Activated CD4-positive, alpha-beta T cell treated with anti-CD3 and anti-CD28 coated beads, Interleukin-2, Interleukin-4, amounts not matched to agents 100 ng/mL and 50 ng/mL, durations not matched to agents 16 hours and 8 hours (primary cell): Measurements from ENCODE around the gene RPS6KB1.
"Not testable (repeated sequence)": the region's sequence is repeated elsewhere in the genome, so short reads cannot be mapped to it uniquely, and the experiment has no call there.

Source experiments
- DNase-seq: peaks from one replicate; pipeline ENCODE4 v3.0.0-alpha.2; 2020; ENCODE audit warnings: low spot score

The RPS6KB1 gene

DNA sequence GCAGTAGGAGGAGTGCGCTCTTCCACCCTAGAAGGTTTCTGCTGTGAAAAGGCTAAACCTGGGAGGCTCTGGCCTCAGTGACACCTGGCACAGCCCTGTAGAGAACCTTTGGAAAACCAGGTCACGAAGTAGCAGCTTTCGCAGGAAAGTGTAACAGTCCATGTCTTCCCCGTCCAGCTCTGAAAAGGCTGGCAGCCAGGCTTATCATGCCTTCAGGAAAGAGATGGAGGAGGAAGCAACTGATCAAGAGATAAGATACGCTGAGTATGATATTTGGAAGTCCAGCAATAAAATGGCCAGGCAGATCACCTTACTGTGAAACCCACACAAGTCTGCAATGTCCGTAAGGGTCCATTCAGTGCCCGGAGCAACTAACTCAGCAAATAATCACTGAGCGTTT is 22.4 kb upstream of the RPS6KB1 start:
- DNase-seq = no peak

DNA sequence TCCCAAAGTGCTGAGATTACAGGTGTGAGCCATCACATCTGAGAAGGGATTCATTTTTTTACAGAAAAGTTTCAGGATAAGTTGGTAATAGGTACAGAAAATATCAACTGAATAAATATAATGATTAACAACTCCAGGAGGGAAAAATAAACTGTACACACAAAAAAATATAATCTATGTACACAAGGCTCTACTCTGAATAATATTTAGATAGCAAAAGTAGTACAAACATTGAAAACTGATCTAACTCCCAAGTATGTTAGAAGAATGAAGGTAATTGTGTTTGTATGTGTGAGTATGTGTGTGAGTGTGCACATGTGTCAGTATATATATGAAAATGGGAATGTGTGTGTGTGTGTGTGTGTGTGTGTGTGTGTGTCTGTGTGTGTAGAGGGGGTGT is 20.6 kb upstream of the RPS6KB1 start:
- no peak for DNase-seq

DNA sequence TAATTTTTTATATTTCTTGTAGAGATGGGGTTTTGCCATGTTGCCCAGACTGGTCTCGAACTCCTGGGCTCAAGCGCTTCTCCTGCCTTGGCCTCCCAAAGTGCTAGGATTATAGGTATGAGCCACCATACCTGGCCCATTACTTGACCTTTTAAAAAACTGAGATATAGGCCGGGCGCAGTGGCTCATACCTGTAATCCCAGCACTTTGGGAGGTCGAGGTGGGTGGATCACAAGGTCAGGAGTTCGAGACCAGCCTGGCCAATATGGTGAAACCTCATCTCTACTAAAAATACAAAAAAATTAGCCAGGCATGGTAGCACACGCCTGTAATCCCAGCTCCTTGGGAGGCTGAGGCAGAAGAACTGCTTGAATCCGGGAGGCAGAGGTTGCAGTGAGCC is 19.5 kb upstream of the RPS6KB1 start:
- not testable (repeated sequence) for DNase-seq

DNA sequence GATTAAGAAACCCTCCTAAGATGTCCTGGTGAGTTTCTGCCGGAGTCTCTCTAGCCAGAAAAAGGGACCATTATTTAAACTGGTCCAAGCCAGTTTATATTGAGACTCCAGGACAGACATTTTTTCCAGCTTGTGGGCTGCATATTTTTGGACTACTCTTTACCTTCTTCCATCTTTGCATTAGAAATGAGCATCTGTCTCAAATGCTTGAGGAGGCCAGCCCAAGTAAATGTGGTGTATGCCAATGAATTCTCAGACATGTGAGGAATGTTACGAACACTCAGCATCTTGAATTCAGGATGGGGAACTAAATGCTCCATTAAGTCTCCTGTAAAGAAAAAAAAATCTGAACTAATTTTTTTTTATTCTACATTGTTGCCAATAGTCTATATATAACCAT is 18.5 kb upstream of the RPS6KB1 start:
- DNase-seq = no peak

DNA sequence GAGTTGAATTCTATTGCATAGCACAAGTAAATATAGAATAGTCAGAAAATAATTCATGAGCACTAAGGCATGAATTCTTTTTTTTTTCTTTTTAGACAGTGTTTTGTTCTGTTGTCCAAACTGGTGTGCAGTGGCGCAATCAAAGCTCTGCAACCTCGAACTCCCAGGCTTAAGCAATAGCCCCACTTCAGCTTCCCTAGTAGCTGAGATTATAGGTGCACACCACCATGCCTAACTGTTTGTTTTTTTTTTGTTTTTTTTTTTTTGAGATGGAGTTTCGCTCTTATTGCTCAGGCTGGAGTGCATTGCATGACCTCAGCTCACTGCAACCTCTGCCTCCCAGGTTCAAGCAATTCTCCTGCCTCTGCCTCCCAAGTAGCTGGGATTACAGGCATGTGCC is 16.8 kb upstream of the RPS6KB1 start:
- no peak for DNase-seq

DNA sequence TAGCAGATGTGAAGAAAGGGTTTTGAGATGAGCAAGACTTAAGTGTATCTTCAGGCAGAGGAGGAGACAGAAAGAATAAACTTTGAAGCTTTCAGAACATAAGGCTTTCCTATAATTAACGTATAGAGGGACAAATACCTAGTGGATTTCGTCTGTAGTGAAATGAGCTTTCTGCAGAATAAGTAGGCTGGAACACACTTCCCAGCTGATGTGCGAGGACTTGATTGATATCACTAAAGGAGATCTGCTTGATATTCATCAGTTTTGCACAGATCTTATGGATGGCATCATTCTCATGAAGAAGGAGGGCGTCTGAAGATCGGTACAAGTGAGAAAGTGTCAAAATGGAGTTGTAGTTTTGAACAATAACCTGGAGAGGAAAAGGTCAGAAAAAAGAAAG is 15.0 kb upstream of the RPS6KB1 start:
- DNase-seq = no peak

DNA sequence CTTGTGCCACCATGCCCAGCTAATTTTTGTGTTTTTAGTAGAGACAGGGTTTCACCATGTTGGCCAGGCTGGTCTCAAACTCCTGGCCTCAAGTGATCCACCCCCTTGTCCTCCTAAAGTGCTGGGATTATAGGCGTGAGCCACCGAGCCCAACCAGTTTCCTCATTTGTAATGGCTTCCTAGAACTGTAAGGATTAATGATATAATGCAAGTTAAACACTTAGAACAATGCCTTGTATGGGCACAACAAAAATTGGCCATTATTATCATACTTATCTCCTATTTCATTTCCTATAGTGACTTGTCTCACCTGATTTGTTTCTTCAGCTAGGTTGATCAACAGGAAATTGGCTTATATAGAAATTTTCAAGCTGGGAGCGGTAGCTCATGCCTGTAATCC is 14.3 kb upstream of the RPS6KB1 start:
- DNase-seq = no peak

DNA sequence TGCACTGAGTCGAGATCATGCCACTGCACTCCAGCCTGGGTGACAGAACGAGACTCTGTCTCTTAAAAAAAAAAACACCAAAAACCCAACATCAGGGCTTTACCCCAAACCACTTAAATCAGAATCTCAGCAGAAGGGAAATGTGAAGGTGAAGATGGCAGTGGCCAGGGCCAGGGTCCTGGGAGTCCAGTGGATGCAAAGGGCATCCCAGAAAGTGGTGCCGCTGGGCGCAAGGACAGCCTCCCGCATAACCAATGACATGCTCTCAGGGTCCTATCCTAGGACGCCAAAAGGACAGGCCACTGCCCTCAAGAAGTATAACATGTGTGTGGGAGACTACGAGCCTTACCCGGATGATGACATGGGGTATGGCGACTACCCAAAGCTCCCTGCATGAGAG is 8.1 kb upstream of the RPS6KB1 start:
- DNase-seq = no peak

DNA sequence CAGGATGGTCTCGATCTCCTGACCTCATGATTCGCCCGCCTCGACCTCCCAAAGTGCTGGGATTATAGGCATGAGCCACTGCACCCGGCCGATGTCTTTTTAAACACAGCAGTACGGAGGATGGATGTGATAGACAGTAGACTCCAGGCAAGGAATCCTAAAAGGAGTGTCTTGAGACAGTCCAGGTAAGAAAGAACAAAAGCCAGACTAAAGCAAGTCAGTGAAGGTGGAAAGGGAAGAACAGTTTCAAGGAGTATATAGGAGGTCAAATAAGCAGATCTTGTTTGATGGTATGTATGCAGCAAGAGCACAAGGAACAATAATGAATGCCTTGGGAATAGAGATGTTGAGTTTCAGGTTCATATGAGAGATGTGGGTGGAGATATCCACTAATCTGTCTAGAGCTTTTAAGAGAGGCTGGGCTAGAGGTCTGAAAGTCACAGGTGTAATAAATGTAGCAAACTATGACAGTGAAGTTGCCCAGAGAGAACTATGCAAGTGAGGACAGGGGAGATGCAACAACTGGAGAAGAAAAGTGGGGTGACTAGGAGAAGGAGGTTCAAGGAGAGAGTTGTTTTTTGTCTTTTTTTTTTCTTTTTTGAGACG is 4.7 kb upstream of the RPS6KB1 start:
- no peak for DNase-seq

DNA sequence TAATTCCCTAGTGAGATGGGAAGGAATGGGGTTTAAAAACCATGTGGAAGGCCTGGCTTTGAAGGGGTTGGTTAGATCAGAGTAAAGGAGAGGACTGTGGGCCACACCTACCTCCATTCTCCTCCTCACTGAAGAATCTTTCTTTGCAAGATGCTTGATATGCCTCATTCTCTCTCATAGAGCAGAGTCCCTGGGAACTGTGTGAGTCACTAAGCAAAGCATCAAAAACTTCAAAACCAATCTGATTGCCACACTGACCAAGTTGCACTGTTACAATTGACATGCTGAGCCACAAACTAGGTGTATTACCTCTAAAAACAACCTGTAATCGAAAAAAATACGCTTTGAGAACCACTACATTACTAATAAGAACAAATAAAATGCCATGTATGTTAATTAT is 2.2 kb upstream of the RPS6KB1 start:
- no peak for DNase-seq

DNA sequence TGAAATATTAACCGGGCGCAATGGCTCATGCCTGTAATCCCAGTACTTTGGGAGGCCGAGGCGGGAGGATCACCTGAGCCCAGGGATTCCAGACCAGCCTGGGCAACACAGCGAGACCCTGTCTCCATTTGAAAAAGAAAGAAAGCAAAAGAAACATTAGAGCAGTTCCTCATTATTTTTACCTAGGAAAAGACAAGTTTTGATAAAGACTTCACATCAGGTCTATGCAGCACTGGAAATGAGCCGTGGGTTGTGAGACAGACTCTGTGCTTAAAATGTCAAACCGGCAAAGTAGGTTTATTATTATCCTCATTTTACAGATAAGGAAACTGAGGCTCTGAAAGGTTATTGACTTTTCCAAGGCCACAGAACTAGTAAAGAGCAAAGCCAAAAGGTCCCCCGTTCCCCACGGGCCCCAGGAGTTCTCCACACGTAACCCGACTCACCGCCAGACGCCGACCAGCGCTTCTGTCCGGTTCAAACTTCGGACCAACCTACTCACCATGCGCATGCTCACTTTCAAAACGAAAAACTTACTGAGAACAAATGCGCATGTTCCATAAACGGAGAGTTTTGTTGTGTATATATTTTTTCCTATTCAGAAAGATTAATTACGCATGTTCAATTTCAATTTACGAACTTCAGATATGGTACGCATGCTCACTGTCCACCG is 534 bp upstream of the RPS6KB1 start:
- no peak for DNase-seq

DNA sequence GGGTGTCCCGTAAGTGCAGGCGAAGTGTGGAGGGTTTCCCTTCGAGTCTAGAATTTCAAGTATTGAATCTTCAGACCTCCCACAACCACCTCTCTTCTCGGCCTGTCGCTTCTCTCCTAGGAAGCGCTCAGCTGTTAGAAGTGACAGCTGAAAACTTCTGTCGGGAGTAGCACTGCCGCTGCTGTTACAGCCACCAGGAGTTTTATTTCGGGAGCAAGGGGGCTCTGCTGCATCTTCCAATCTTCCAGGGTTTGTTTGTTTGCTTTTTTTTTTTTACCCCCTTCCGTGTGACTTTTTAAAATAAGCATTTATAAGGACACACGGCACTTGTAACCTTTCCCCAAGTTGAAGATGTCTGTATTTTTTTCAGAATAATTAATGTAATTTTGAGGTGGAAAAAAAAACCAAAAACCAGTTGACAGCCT is 767 bp downstream of the RPS6KB1 start:
- peak; percentile 21 for DNase-seq

DNA sequence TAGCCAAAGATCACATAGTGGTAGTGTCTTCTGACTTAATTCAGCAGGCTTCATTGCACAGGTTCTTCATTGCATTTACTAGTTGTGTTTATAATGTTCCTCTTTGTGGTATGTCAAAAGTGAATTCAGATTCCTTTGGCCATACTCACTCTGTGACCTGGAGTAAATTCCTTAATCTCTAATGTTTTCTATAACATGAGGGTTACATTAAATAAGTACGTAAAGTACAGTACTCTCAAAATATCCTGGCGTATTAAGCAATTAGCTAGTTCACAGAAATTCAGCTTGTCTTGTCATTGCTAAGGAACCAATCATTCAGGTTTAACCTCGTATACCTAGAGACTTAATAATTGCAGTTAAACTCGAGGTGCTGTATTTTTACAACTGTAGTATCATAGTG is 4.2 kb downstream of the RPS6KB1 start:
- no peak for DNase-seq

DNA sequence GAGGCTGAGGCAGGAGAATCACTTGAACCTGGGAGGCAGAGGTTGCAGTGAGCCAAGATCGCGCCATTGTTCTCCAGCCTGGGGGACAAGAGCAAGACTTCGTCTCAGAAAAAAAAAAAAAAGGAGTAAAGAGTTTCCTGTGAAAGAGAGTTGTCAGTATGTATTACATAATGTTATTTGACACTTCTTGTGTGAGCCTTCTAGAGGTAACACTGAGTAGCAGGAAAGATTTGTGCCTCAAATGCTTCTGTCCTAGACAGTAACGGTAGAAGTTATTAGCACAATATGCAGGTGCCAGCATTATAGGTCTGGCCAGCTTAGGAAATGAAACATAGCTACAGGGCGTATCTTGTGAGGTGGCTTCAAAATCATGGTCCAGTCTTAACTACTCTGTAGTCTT is 6.2 kb downstream of the RPS6KB1 start:
- DNase-seq = no peak

DNA sequence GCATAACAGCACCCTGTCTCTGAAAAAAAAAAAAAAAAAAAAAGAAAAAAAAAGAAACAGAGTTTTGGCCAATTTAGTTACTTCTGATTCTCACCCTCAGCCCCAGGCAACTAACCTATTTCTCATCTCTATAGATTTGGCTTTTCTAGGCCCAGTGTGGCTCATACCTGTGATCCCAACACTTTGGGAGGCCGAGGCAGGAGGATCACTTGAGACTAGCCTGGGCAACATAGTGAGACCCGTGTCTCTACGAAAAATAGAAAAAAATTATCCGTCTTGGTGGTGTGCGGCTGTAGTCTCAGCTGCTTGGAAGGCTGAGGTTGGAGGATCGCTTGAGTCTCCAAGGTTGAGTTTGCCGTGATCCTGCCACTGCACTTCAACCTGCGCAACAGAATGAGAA is 8.7 kb downstream of the RPS6KB1 start:
- no peak for DNase-seq

DNA sequence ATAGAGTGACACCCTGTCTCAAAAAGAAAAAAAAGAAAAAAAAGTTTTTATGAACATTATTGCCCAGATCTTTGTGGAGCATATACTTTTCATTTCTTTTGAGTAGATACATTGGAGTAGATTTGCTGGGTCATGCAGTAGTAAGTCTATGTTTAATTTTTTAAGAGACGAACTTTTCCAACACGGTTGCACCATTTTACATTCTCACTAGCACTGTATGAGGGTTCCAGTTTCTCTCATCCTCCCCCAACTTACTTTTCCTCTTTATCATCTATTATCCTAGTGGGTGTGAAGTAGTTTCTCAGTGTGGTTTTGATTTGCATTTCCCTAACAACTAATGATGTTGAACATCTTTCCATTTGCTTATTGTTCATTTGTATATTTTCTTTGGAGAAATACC is 10.5 kb downstream of the RPS6KB1 start:
- DNase-seq = no peak

DNA sequence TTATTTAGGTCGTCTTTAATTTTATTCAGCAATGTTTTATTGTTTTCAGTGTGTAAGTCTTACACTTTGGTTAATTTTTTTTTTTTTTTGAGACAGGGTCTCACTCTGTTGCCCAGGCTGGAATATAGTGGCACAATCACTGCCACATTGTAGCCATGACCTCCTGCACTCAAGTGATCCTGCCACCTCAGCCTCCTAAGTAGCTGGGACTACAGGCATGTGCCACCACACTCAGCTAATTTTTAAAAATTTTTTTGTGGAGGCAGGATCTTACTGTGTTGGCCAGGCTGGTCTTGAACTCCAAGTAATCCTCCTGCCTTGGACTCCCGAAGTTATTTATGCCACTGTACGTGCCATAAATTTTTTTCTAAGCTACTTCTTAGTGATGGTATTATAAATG is 14.5 kb downstream of the RPS6KB1 start:
- no peak for DNase-seq

DNA sequence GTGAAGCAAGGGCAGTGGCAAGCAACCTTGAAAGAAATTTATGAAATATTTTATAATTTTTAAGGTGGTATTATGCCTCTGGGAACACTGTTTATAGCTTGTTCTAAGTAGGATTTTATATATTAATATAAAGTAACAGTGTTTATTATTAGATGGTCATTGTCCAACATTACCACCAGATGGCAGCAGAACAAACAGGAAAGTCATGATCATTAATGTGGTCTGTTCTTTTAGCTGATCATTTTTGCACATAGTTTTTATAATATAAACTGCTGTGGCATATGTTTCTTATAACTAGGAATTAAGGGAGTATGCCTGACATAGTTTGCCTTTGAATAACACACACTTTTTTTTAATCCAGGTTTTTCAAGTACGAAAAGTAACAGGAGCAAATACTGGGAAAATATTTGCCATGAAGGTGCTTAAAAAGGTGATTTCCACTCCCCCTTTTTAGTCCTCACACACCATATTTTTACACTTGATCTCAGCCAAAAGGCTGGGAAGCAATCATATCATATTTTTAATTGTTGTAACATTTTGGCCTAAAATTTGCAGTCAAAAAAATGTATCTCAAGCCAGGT is 21.4 kb downstream of the RPS6KB1 start:
- peak; percentile 40 for DNase-seq

DNA sequence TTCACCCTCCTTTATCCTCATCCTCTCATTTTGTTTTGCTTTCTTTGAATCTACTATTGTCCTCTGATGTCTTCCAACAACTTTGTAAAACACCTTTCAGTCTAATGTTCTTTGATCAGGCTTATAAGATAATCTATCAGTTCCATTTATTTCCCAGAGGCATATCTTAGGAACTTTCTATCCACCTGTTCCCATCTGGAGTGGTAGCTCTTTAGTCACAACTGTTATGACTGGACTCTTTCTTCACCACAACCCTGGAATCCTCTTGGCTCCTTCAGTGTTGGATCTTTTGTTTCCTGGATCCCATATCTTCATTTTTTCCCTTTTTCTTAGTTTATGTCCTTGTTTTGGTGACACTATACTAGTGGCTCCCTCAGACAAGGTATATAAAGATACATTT is 23.5 kb downstream of the RPS6KB1 start:
- no peak for DNase-seq

DNA sequence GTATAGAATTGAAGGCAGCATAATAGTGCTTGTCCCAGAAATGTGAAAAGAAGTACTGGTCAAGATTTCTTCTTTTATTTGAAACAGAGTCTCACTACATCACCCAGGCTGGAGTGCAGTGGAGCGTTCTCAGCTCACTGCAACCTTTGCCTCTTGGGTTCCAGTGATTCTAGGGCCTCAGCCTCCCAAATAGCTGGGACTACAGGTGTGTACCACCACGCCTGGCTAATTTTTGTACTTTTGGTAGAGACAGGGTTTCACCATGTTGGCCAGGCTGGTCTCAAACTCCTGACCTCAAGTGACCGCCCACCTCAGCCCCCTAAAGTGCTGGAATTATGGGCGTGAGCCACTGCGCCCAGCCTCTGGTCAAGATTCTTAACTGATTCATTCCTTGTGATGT is 27.7 kb downstream of the RPS6KB1 start:
- DNase-seq = not testable (repeated sequence)

DNA sequence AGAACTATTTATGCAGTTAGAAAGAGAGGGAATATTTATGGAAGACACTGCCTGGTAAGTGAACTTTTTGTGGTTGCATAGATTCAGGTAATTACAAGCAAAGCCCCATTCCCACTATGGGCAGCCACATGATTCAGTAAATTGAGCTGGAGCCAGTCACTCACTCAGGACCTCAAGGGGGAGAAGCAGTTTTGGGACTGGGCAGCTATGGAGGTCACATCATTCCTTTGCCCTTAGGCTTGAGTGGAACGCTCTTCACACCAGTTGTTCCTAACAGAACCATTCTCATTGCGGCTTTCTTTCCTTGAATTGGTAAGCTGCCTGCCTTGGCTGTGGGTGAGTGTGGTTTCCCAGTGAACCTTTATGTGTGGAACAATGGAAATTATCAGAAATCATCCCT is 37.2 kb downstream of the RPS6KB1 start:
- DNase-seq = not testable (repeated sequence)

DNA sequence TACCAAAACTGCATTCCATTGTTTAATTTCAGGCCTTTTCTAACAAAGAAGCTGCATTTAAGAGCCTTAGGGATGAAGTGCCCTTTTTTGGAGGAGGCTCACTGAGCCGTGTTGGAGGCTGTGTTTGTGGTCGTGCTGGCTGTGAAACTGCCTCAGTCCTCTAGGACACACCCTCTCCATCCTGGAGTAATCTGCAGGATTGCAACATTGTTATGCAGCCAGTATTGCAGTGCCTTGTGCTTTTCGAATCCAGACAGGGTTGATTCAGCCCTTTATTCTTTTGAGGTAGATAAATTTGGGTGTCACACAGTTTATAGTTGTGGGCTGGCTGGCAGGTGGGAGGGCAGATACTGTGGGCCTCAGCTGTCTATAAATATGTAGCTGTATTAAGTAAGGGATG is 37.8 kb downstream of the RPS6KB1 start:
- DNase-seq = not testable (repeated sequence)

DNA sequence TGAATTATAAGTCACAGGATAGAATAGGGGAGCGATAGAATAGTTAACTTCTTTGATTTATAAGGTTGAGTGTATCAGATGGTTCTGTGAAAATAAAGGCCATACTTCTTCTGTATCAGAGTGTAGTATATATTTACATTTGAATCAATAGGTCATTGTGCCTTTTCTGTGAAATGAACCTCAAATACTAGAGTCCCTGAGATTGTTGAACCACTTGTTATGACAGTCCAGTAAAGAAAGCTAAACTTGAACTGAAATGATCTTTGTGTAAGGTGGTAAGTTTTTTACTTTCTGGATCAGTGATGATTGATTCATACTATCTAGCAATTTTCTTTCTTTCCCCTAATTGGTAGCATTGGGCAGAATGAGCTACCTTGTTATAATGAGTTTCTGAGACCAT is 40.4 kb downstream of the RPS6KB1 start:
- DNase-seq = not testable (repeated sequence)

DNA sequence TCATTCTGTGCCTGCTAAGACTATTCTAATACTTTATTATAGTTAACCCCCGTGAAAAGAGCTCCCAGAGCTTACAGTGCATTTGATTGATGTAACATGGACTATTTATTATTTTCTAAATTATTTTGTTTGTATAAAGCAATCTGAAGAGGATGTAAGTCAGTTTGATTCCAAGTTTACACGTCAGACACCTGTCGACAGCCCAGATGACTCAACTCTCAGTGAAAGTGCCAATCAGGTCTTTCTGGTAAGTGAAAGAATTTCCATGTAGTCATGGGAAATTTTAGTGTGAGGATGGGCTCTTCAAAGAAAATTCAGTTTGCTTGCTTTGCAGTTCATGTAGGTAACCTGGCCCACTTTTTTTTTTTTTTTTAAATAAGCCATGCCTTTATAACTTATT is 47.8 kb downstream of the RPS6KB1 start:
- peak; percentile 67 for DNase-seq
